Measurements from ENCODE around the gene CUL4A. TPM values are rescaled to one million over a fixed set of nuclear protein-coding genes. Genes with fewer than 3 reads are reported as not detected.
"Not testable (repeated sequence)": the region's sequence is repeated elsewhere in the genome, so short reads cannot be mapped to it uniquely, and the experiment has no call there.

The CUL4A gene
- total RNA-seq, 2 donors from 2014 or later = 53.2 to 63.0 TPM

GRCh38 chr13:113226873-113227450 is 17.5 kb downstream of the CUL4A start:
- intact Hi-C loops (cut with DNase I, micrococcal nuclease) = no loop called here
- ATAC-seq = no peak
- DNase-seq = no peak

GRCh38 chr13:113229161-113229560 is 19.7 kb downstream of the CUL4A start:
- intact Hi-C loops (cut with DNase I, micrococcal nuclease) = no loop called here
- ATAC-seq (no peak), DNase-seq (no peak)

- no peak for ATAC-seq
- no peak for DNase-seq
- intact Hi-C loops (cut with DNase I, micrococcal nuclease) = no loop called here
Measured at GRCh38 chr13:113229791-113230190, 20.4 kb downstream of the CUL4A start.

- DNase-seq = no peak
- no peak for ATAC-seq
- intact Hi-C loops (cut with DNase I, micrococcal nuclease) = no loop called here
Measured at GRCh38 chr13:113231306-113232207, 22.1 kb downstream of the CUL4A start.

GRCh38 chr13:113232208-113233003 is 23.0 kb downstream of the CUL4A start:
- intact Hi-C loops (cut with DNase I, micrococcal nuclease) = no loop called here
- ATAC-seq = no peak
- DNase-seq = no peak

GRCh38 chr13:113233101-113233500 is 23.7 kb downstream of the CUL4A start:
- DNase-seq = no peak
- no peak for ATAC-seq
- intact Hi-C loops (cut with DNase I, micrococcal nuclease) = no loop called here

GRCh38 chr13:113238536-113238935 is 29.1 kb downstream of the CUL4A start:
- DNase-seq = no peak
- intact Hi-C loops (cut with DNase I, micrococcal nuclease) = no loop called here
- no peak for ATAC-seq

GRCh38 chr13:113239357-113239756 is 29.9 kb downstream of the CUL4A start:
- DNase-seq (no peak), ATAC-seq (no peak)
- intact Hi-C loops (cut with DNase I, micrococcal nuclease) = no loop called here

- ATAC-seq (no peak), DNase-seq (no peak)
- intact Hi-C loops (cut with DNase I, micrococcal nuclease) = no loop called here
Measured at GRCh38 chr13:113239986-113240385, 30.6 kb downstream of the CUL4A start.

- intact Hi-C loops (cut with DNase I, micrococcal nuclease); DNase-seq; ATAC-seq: not testable (repeated sequence)
Measured at GRCh38 chr13:113241623-113242022, 32.2 kb downstream of the CUL4A start.

GRCh38 chr13:113243847-113244246 is 34.4 kb downstream of the CUL4A start:
- ATAC-seq = no peak
- intact Hi-C loops (cut with DNase I, micrococcal nuclease) = no loop called here

GRCh38 chr13:113245849-113246796 is 36.7 kb downstream of the CUL4A start:
- DNase-seq = no peak
- ATAC-seq = peak; percentile 32
- intact Hi-C loops (cut with DNase I, micrococcal nuclease) = no loop called here

More at GRCh38 chr13:113243847-113244246, 34.4 kb downstream of the CUL4A start:
- DNase-seq = no peak

- intact Hi-C loops (cut with DNase I, micrococcal nuclease) = no loop called here
Measured at GRCh38 chr13:113252516-113253095, 43.2 kb downstream of the CUL4A start.

GRCh38 chr13:113257908-113258307 is 48.5 kb downstream of the CUL4A start:
- intact Hi-C loops (cut with DNase I, micrococcal nuclease); ATAC-seq; DNase-seq: not testable (repeated sequence)

More at GRCh38 chr13:113252516-113253095, 43.2 kb downstream of the CUL4A start:
- no peak for ATAC-seq
- no peak for DNase-seq

GRCh38 chr13:113258321-113259054 is 49.1 kb downstream of the CUL4A start:
- no peak for DNase-seq
- no peak for ATAC-seq
- intact Hi-C loops (cut with DNase I, micrococcal nuclease) = no loop called here

- no peak for DNase-seq
- no peak for ATAC-seq
- intact Hi-C loops (cut with DNase I, micrococcal nuclease) = no loop called here
Measured at GRCh38 chr13:113260996-113261395, 51.6 kb downstream of the CUL4A start.

GRCh38 chr13:113263016-113263415 is 53.6 kb downstream of the CUL4A start:
- DNase-seq; intact Hi-C loops (cut with DNase I, micrococcal nuclease); ATAC-seq: not testable (repeated sequence)

Data from left colon (tissue), 2 donors.